ENCODE results near the gene HINT3. TPM values are rescaled to one million over a fixed set of nuclear protein-coding genes. Genes with fewer than 3 reads are reported as not detected.

Gene HINT3
- total and polyA plus RNA-seq, 4 donors, result 15.6 to 37.4 (median 18.1) TPM

DNA sequence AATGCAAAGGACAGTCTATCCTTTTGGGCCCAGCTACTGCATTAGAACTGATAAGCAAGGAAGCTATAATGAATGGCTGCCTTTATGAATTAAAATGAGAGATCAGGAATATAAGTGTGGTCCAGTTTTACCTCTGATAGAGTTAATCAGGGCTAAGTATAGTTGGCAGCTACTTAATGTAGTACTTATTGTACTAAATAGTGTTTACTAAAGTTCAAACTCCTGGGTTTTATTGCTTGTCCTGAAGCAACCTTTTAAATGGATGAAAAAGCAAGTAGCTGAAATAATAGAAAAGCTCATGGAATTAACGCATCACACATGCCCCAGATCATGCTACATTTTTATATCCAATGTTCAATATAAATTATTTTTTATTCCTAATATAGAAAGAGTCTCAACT, 35.1 kb downstream of the HINT3 start:
- intact Hi-C loops (cut with DNase I), result no loop called here
- Histone ChIP-seq H3K9me3 (ENCODE audit: control insufficient read depth, low read length) (no peaks in the 10 kb centered on the region), H3K36me3 (ENCODE audit: control insufficient read depth in 1 of 2, insufficient read depth in 2 of 2, low read length in 1 of 2) (no peaks in the 10 kb centered on the region), H3K27ac (ENCODE audit: low read depth in 1 of 2, low read length in 2 of 2) (no peak overlapping the region), H3K4me3 (ENCODE audit: low read length in 2 of 2) (no peak overlapping the region), H3K27me3 (ENCODE audit: control insufficient read depth in 1 of 2, insufficient read depth in 2 of 2, low read length in 1 of 2) (no peaks in the 10 kb centered on the region), H3K4me1 (ENCODE audit: control insufficient read depth in 1 of 2, insufficient read depth in 2 of 2, low read length in 2 of 2) (peaks cover 4 to 5% of the 10 kb centered on the region in 2 donors)
- WGBS, 2 donors, result 75 to 81% methylated on average over 1 of the region's 1 CpG
- no peak for DNase-seq
- ATAC-seq (ENCODE audit: low FRiP score), result no peak

DNA sequence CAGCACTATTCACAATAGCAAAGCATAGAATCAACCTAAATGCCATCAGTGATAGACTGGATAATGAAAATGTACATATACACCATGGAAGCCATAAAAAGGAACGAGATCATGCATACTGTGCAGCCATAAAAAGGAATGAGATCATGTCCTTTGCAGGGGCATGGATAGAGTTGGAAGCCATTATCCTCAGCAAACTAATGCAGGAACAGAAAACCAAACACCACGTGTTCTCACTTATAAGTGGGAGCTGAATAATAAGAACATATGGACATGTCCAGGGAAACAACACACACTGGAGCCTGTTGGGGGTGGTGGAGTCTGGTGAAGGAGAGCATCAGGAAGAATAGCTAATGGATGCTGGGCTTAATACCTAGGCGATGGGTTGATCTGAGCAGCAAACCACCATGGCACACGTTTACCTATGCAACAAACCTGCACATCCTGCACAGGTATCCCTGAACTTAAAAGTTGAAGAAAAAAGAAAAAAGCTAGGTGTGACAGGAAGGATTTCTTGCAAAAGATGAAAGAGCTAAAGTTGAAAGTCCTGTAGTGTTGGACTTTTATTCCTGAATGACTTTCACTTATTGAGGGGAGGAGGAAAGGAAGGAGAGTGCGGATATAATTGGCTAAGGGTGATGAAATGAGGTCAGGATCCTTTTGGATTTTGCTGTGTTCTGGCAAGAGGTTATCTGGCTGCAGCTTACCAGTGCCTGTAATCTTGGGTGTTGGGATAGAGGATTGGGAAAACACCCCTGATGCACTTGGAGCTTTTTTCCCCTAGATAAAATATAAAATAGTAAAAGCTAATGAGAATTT, 38.3 kb downstream of the HINT3 start:
- Histone ChIP-seq H3K36me3 (ENCODE audit: control insufficient read depth in 1 of 2, insufficient read depth in 2 of 2, low read length in 1 of 2) (no peaks in the 10 kb centered on the region), H3K4me1 (ENCODE audit: control insufficient read depth in 1 of 2, insufficient read depth in 2 of 2, low read length in 2 of 2) (peaks cover 0 to 2% of the 10 kb centered on the region in 2 donors), H3K4me3 (ENCODE audit: low read length in 2 of 2) (no peak overlapping the region), H3K27me3 (ENCODE audit: control insufficient read depth in 1 of 2, insufficient read depth in 2 of 2, low read length in 1 of 2) (no peaks in the 10 kb centered on the region), H3K9me3 (ENCODE audit: control insufficient read depth, low read length) (no peaks in the 10 kb centered on the region), H3K27ac (ENCODE audit: low read depth in 1 of 2, low read length in 2 of 2) (no peak overlapping the region)
- ATAC-seq (ENCODE audit: low FRiP score), result peak; percentile 58
- 60% methylated on average over 5 of the region's 5 CpGs for whole genome bisulfite sequencing, 2 donors
- intact Hi-C loops (cut with DNase I), result no loop called here
- DNase-seq, result no peak

DNA sequence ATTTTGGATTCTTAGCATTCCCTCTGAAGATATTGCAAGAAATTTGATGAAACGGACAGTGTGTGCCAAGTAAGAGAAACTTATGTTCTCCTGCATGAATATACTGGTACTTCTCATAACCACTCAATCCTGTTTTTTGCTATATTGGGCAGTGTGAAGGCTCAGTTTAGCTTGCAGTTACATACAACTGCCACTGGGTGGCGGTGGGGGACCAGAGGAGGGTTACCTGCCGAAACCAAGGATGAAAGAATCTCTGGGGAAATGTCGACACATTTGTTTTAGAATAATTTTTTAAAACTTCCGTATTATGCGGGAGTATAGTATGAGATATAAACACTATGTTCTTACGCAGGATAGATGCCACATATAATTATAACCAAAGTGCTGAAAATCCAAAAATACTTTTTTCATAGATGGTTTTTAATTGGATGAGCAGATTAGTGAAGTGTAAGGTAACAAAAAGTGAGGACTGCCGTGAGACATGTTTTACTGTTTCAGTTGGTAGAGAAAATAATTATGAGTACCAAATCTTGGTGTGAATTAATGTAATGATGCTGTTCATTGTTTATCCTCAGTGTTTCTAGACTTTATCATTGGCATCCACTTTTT, 39.5 kb downstream of the HINT3 start:
- no peaks in the 10 kb centered on the region for H3K27me3 ChIP-seq (ENCODE audit: control insufficient read depth in 1 of 2, insufficient read depth in 2 of 2, low read length in 1 of 2)
- H3K4me1 ChIP-seq (ENCODE audit: control insufficient read depth in 1 of 2, insufficient read depth in 2 of 2, low read length in 2 of 2), result no peaks in the 10 kb centered on the region
- intact Hi-C loops (cut with DNase I), result no loop called here
- no peak overlapping the region for H3K27ac ChIP-seq (ENCODE audit: low read depth in 1 of 2, low read length in 2 of 2)
- no peak overlapping the region for H3K4me3 ChIP-seq (ENCODE audit: low read length in 2 of 2)
- H3K36me3 ChIP-seq (ENCODE audit: control insufficient read depth in 1 of 2, insufficient read depth in 2 of 2, low read length in 1 of 2), result peaks cover 0 to 2% of the 10 kb centered on the region in 2 donors
- ATAC-seq (ENCODE audit: low FRiP score) (peak; percentile 92), DNase-seq (peak; percentile 58 to 83)
- H3K9me3 ChIP-seq (ENCODE audit: control insufficient read depth, low read length), result no peaks in the 10 kb centered on the region
- 4 to 9% methylated on average over 8 of the region's 8 CpGs for WGBS, 2 donors

DNA sequence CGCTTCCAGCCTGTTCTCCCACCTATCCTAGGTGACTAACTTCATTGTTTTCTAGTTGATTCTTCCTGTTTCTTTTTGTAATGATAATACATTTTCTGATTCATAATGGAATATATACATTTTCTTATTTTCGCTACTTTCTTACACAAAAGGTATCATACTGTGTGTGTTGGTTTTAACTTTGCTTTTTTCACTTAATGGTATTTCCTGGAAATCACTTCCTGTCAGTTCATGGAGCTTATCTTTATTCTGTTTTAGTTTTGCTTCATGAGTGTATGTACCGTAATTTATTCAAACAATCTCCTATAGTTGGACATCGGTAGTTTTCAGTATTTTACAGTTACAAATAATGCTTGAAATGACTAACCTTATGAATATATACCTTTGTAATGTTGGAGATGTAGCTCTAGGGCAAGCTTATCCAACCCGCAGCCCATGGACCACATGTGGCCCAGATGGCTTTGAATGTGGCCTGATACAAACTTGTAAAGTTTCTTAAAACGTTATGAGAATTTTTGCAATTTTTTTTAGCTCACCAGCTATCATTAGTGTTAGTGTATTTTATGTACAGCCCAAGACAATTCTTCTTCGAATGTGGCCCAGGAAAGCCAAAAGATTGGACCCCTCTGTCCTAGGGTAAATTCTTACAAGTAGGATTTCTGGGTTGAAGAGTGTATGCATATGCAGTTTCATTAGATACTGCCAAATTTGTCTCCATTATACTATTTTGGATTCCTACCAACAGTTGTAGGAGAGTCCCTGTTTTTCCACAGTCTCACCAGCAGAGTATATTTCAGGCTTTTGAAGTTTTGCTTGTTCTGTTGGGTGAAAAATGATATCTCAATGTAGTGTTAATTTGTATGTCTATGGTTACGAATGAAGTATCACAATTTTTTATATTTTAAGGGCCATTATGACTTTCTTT, 46.4 kb downstream of the HINT3 start:
- Histone ChIP-seq H3K27ac (ENCODE audit: low read depth in 1 of 2, low read length in 2 of 2) (no peak overlapping the region), H3K4me3 (ENCODE audit: low read length in 2 of 2) (no peak overlapping the region), H3K27me3 (ENCODE audit: control insufficient read depth in 1 of 2, insufficient read depth in 2 of 2, low read length in 1 of 2) (no peaks in the 10 kb centered on the region), H3K36me3 (ENCODE audit: control insufficient read depth in 1 of 2, insufficient read depth in 2 of 2, low read length in 1 of 2) (peaks cover under 1 to 2% of the 10 kb centered on the region in 2 donors), H3K9me3 (ENCODE audit: control insufficient read depth, low read length) (no peaks in the 10 kb centered on the region), H3K4me1 (ENCODE audit: control insufficient read depth in 1 of 2, insufficient read depth in 2 of 2, low read length in 2 of 2) (no peaks in the 10 kb centered on the region)
- intact Hi-C loops (cut with DNase I), result no loop called here
- DNase-seq, result no peak
- WGBS, 2 donors, result 90 to 91% methylated on average over 8 of the region's 8 CpGs
- ATAC-seq (ENCODE audit: low FRiP score), result no peak

DNA sequence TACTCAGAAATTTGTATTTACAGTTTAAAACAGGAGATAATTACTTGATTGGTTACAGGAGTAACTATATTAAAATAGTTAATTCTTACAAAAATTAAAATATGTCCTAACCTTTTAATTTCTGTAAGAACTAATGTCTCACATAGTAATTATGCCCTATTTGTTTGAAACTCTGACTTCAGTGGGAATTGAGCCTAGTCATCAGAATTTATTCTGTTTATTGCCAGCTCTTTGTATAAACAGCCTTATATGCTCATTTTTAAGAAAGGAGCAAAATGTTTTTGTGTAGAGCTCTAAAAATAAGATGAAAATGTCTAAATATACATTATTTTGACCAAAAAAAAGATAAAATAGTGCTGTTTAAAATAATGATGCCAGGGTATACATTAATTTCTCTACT, 51.2 kb downstream of the HINT3 start:
- ATAC-seq (ENCODE audit: low FRiP score), result no peak
- peaks cover 0 to 4% of the 10 kb centered on the region in 2 donors for H3K36me3 ChIP-seq (ENCODE audit: control insufficient read depth in 1 of 2, insufficient read depth in 2 of 2, low read length in 1 of 2)

DNA sequence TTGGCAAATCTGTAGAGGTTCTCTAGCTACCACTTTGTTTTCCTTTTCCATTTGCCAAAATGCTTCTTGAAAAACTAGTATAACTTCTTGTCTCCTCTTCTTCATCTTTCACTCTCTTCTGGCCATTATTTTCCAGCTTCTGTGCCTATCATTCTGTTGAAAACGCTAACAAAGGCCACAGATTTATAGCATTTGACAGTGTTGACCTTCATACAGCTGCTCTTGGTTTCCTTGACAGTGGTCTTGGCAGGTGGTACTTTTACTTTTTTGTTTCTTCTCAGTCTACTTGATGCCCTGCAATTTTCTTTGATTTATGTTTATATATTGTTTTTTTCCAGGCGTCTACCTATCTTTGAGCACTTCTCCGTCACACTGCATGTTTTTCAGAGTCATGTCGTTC, 53.5 kb downstream of the HINT3 start:
- no peaks in the 10 kb centered on the region for H3K27me3 ChIP-seq (ENCODE audit: control insufficient read depth in 1 of 2, insufficient read depth in 2 of 2, low read length in 1 of 2)
- peaks cover 0 to 4% of the 10 kb centered on the region in 2 donors for H3K36me3 ChIP-seq (ENCODE audit: control insufficient read depth in 1 of 2, insufficient read depth in 2 of 2, low read length in 1 of 2)
- WGBS, 2 donors, result 79% methylated on average over 4 of the region's 4 CpGs
- no peak for ATAC-seq (ENCODE audit: low FRiP score)
- H3K27ac ChIP-seq (ENCODE audit: low read depth in 1 of 2, low read length in 2 of 2), result no peak overlapping the region
- H3K4me3 ChIP-seq (ENCODE audit: low read length in 2 of 2), result no peak overlapping the region
- DNase-seq, result no peak
- intact Hi-C loops (cut with DNase I), result loop anchor here in 1 of 2 donors (10.0 kb wide), 1 partner anchor 645 kb away; no protein-coding TSS in a partner anchor
- H3K9me3 ChIP-seq (ENCODE audit: control insufficient read depth, low read length), result no peaks in the 10 kb centered on the region
- no peaks in the 10 kb centered on the region for H3K4me1 ChIP-seq (ENCODE audit: control insufficient read depth in 1 of 2, insufficient read depth in 2 of 2, low read length in 2 of 2)

More for the DNA sequence above, 51.2 kb downstream of the HINT3 start:
- intact Hi-C loops (cut with DNase I), result no loop called here
- H3K4me1 ChIP-seq (ENCODE audit: control insufficient read depth in 1 of 2, insufficient read depth in 2 of 2, low read length in 2 of 2), result no peaks in the 10 kb centered on the region
- no peak overlapping the region for H3K4me3 ChIP-seq (ENCODE audit: low read length in 2 of 2)
- no peaks in the 10 kb centered on the region for H3K9me3 ChIP-seq (ENCODE audit: control insufficient read depth, low read length)
- no peak for DNase-seq
- no peaks in the 10 kb centered on the region for H3K27me3 ChIP-seq (ENCODE audit: control insufficient read depth in 1 of 2, insufficient read depth in 2 of 2, low read length in 1 of 2)
- H3K27ac ChIP-seq (ENCODE audit: low read depth in 1 of 2, low read length in 2 of 2), result no peak overlapping the region

DNA sequence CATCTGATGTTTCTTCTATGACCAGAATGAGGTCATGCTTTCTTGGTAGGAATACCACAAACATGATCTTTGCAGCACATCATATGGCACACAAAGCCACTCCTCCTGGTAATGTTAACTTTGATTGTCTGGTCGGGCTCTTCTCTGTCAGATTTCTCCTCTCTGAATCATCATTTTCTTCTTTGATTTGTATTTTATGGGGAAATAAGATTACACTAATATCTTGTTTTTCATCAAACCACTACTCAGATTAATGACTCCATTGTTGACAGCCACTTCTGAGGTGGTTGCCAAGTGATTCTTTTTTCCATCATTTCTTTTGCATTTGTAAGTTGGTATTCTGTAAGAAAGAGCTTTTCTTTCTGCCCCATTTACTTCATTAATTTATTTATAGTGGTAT, 59.3 kb downstream of the HINT3 start:
- no peak for ATAC-seq (ENCODE audit: low FRiP score)
- Histone ChIP-seq H3K27me3 (ENCODE audit: control insufficient read depth in 1 of 2, insufficient read depth in 2 of 2, low read length in 1 of 2) (no peaks in the 10 kb centered on the region), H3K36me3 (ENCODE audit: control insufficient read depth in 1 of 2, insufficient read depth in 2 of 2, low read length in 1 of 2) (no peaks in the 10 kb centered on the region), H3K4me1 (ENCODE audit: control insufficient read depth in 1 of 2, insufficient read depth in 2 of 2, low read length in 2 of 2) (no peaks in the 10 kb centered on the region), H3K9me3 (ENCODE audit: control insufficient read depth, low read length) (no peaks in the 10 kb centered on the region), H3K27ac (ENCODE audit: low read depth in 1 of 2, low read length in 2 of 2) (no peak overlapping the region), H3K4me3 (ENCODE audit: low read length in 2 of 2) (no peak overlapping the region)
- 73 to 85% methylated on average over 1 of the region's 1 CpG for WGBS, 2 donors
- DNase-seq, result no peak
- intact Hi-C loops (cut with DNase I), result loop anchor here in 1 of 2 donors (10.0 kb wide), 1 partner anchor 639 kb away; no protein-coding TSS in a partner anchor

DNA sequence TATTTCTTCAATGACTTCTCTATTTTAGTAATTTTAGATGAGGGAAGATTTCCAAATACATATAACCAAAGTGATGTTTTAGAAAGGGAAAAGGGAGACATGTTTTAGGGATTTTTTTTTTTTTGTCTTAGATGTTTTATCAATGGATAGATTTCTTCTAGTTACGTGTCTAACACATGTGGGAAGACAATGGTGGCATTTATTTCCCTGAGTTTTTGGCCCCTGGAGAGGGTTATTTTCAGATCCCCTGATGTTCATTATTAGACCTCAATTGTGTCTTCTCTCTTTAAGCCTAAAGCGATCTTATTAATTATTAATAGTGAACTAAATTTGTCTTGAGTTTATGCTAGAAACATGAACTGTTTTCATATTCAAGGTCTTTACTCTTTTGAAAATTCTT, 60.0 kb downstream of the HINT3 start:
- Histone ChIP-seq H3K4me3 (ENCODE audit: low read length in 2 of 2) (no peak overlapping the region), H3K9me3 (ENCODE audit: control insufficient read depth, low read length) (no peaks in the 10 kb centered on the region), H3K27me3 (ENCODE audit: control insufficient read depth in 1 of 2, insufficient read depth in 2 of 2, low read length in 1 of 2) (no peaks in the 10 kb centered on the region), H3K36me3 (ENCODE audit: control insufficient read depth in 1 of 2, insufficient read depth in 2 of 2, low read length in 1 of 2) (peaks cover 0 to 2% of the 10 kb centered on the region in 2 donors), H3K4me1 (ENCODE audit: control insufficient read depth in 1 of 2, insufficient read depth in 2 of 2, low read length in 2 of 2) (no peaks in the 10 kb centered on the region), H3K27ac (ENCODE audit: low read depth in 1 of 2, low read length in 2 of 2) (no peak overlapping the region)
- WGBS, 2 donors, result 95 to 99% methylated on average over 2 of the region's 2 CpGs
- DNase-seq (no peak), ATAC-seq (ENCODE audit: low FRiP score) (no peak)
- intact Hi-C loops (cut with DNase I), result loop anchor here in 1 of 2 donors (10.0 kb wide), 1 partner anchor 638 kb away; no protein-coding TSS in a partner anchor

Measured in aorta (tissue), 5 donors.